UCSD-AML1 (cell line): ENCODE results near the gene BEND5.

ENCODE experiments used
- DNase-seq: peaks from one replicate; lab custom pipeline; 2025; ENCODE audit not compliant: unreplicated experiment; lab: John Stamatoyannopoulos, UW

The BEND5 gene

GRCh38 chr1:48767975-48768510 lies 8.6 kb downstream of the BEND5 start:
- no peak for DNase-seq

DNA sequence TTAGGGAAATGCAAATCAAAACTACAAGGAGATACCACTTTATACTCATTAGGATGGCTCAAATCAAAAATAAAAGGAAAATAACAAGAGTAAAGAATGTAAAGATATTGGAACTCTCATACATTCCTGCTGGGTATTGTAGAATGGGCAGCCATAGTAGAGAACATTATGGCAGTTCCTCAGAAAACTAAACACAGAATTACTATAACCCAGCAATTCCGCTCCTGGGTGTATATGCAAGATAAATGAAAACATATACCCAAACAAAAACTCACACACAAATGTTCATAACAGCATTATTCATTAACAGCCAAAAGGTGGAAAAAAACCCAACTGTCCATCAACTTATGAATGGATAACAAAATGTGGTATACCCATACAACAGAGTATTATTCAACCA lies 11.4 kb downstream of the BEND5 start:
- no peak for DNase-seq

DNA sequence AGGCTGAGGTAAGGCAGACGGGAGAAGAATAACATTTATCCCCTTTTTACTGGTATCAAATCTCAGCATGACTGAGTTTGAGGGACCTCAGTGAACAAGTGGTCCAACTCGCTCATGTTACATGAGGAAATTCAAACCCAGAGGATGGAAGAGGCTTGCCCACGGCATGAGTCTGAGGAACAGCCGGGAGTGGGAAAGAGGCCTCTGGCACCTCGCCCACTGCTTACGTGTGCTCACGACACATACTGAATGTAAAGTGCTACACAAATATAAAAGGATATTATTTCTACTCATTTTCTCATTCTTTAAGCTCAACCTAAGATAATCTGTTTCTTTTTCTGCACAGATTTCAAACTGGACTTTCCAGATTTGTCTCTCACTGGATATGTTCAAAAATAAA lies 14.7 kb downstream of the BEND5 start:
- DNase-seq = no peak

- DNase-seq = no peak
Measured at GRCh38 chr1:48761411-48761810, 15.3 kb downstream of the BEND5 start.

- DNase-seq = no peak
Measured at GRCh38 chr1:48760857-48761256, 15.8 kb downstream of the BEND5 start.

DNA sequence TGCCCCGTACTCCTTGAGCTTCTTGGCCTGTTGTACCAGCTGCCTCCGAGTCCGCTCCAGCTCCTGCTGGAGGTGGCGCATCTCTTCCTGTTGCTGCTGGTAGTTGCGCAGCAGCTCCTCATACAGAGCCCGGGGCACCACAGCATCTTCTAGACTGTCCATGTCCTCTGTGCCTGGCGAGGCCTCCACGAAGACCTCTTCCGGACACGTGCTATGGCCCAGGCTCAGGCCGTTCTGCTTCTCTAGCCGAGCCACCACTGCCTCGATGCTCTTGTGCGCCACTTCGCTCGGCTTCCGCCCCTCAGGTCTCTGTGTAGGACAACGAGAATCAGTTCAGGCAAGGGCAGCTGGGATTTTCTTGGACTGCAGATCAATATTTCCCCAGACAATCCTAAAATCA lies 17.7 kb downstream of the BEND5 start:
- DNase-seq = no peak

DNA sequence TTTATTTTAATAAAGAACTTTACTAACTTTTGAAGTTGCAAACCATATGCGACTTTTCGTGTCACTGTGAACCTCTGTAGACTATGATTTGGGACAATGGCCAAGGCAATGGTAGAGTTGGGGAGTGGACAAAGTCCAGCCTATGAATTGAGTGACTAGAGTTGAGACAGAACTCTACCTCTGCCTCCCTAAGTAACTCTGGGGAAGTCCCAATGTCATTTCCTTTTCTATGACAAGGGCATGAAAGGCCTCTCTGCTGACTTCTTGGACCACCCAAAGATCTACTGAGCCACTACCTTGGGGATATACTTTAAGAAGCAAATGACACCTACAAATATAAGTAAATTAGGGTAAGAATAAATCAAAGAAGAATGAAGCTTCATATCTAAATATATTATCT lies 19.3 kb downstream of the BEND5 start:
- no peak for DNase-seq

GRCh38 chr1:48756683-48757316 lies 19.9 kb downstream of the BEND5 start:
- no peak for DNase-seq

DNA sequence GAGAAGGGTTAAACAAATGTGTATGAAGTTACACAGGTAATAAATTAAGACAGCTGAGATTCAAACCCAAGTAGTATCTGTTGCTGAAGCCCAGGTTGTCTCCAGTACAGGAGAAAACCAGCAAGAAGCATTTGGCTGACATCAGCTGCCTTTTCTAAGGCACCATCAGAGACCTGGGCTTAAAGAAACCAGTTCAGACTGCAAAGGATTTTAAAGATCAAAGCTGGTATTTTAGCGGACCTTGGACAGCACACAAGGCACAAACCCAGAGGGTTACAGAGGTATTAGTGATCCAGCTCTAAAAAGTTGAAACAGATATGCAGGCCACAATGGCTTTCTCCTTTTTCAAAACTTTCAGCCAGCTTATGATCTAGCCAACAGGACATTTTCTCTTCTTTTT lies 23.4 kb downstream of the BEND5 start:
- no peak for DNase-seq

DNA sequence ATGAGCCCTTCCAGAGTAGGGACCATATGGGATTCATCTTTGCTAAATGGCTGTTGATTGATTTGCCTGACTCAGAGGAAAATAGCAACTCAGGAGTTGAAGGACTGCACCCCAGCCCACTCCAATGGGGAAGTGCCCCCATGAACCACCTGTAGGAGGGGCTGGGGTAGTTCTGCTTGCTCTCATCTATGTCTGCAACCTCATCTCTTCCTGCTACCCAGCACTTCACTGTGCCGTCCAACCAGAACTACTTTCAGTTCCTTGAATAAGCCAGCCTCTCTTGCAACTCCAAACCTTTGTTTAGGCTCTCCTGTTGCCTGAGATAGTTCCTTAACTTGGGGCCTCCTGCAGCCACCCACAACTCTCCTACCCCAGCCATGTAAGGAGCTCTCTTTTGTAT lies 26.6 kb downstream of the BEND5 start:
- no peak for DNase-seq

GRCh38 chr1:48749068-48749467 lies 27.6 kb downstream of the BEND5 start:
- DNase-seq = no peak

- DNase-seq = no peak
Measured at GRCh38 chr1:48746906-48747305, 29.8 kb downstream of the BEND5 start.

GRCh38 chr1:48744032-48744431 lies 32.7 kb downstream of the BEND5 start:
- DNase-seq = no peak

- no peak for DNase-seq
Measured at GRCh38 chr1:48743480-48743879, 33.2 kb downstream of the BEND5 start.

DNA sequence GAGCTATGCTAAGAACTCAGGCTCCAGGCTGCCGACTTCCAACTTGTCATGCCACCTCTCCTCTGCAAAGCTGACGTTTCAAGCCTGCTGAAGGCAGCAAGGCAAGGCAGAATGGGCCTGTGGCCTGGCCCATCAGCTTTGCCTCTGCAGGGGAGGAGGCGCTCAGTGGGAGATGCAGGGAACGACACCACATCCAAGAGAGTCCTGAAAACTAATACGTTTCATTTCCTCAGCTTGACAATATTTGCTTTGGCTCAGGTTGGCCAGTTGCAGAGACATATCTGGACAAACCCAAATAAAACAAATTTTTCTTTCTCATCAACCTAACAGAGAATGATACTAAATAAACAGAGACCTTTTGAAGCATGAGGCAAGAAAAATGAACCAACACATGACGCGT lies 35.3 kb downstream of the BEND5 start:
- DNase-seq = no peak

- no peak for DNase-seq
Measured at GRCh38 chr1:48740621-48741020, 36.1 kb downstream of the BEND5 start.

GRCh38 chr1:48739091-48739490 lies 37.6 kb downstream of the BEND5 start:
- no peak for DNase-seq

GRCh38 chr1:48738356-48738755 lies 38.3 kb downstream of the BEND5 start:
- DNase-seq = no peak

GRCh38 chr1:48735796-48736195 lies 40.9 kb downstream of the BEND5 start:
- DNase-seq = no peak

- no peak for DNase-seq
Measured at GRCh38 chr1:48730164-48730910, 46.4 kb downstream of the BEND5 start.

DNA sequence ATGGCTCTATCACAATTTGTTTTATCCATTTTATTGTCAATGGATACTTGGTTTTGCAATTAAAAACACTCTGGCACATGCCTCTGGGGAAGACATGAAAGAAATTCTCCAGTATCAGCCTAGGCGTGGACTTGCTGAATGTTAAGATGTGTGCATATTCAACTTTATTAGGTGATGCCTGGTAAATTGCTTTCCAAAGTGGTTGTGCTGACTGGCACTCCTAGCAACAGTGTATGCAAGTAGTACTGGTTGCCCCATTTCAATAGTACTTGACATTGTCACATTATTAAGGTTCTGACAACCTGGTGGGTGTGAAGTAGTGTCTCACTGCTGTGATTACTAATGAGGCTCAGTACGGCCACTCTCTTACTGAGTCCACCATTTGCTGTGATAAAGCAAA lies 48.1 kb downstream of the BEND5 start:
- DNase-seq = no peak

DNA sequence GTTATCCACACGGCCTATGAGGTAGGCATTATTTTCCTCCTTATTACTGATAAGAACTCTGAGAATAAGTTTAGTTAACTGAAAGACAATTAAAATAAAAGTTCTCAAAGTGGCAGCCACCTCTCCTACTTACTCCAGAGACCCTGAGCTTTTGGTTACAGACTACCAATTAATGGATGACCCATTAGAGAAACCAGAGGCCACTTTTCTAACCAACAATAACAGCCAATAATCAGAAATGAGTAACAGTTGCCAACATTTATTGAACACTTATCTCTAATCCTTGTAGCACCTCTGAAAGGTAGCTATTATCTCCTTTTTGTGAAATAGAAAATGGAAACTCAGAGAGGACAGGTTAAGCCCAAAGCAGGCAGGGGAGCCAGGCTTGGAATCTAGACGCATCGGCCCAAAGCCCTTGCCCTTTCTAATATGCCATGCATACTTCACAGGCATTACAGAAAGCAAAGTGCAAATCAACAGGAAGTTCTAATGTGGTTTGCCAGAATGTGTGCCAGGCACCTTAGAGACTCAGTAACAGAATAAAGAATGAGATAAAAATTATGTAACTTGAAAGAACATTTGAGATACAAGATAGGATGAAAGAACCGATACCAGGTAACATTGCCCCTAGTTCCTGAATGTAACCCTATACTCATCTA lies 50.0 kb downstream of the BEND5 start:
- DNase-seq = no peak
